GM12874 (cell line): ENCODE measurements around the gene ACTN4.

ENCODE experiments used
- TF ChIP-seq, protein P1 (sequence below): IDR thresholded peaks from 2 replicates; pipeline ENCODE4 v1.5.1; 2011; ENCODE audit warnings: low read depth, mild to moderate bottlenecking, control low read depth, low read length, moderate library complexity; ENCODE audit not compliant: insufficient read depth

The ACTN4 gene

DNA sequence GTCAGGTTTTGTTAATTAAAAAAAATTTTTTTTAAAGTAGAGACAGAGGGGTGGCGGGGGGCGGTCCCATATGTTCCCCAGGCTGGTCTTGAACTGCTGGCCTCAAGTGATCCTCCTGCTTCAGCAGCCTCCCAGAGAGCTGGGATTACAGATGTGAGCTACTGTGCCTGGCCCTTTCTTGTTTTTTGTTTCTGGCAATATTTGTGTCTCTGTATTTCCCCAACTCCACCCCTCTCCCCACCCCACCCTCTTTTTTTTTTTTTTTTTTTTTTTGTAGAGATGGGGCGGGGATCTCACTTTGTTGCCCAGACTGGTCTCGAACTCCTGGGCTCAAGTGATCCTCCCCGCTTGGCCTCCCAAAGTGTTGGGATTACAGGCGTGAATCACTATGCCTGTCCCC, 97.4 kb downstream of the ACTN4 start:
- TF ChIP-seq, protein P1, sequence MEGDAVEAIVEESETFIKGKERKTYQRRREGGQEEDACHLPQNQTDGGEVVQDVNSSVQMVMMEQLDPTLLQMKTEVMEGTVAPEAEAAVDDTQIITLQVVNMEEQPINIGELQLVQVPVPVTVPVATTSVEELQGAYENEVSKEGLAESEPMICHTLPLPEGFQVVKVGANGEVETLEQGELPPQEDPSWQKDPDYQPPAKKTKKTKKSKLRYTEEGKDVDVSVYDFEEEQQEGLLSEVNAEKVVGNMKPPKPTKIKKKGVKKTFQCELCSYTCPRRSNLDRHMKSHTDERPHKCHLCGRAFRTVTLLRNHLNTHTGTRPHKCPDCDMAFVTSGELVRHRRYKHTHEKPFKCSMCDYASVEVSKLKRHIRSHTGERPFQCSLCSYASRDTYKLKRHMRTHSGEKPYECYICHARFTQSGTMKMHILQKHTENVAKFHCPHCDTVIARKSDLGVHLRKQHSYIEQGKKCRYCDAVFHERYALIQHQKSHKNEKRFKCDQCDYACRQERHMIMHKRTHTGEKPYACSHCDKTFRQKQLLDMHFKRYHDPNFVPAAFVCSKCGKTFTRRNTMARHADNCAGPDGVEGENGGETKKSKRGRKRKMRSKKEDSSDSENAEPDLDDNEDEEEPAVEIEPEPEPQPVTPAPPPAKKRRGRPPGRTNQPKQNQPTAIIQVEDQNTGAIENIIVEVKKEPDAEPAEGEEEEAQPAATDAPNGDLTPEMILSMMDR, result no peak

DNA sequence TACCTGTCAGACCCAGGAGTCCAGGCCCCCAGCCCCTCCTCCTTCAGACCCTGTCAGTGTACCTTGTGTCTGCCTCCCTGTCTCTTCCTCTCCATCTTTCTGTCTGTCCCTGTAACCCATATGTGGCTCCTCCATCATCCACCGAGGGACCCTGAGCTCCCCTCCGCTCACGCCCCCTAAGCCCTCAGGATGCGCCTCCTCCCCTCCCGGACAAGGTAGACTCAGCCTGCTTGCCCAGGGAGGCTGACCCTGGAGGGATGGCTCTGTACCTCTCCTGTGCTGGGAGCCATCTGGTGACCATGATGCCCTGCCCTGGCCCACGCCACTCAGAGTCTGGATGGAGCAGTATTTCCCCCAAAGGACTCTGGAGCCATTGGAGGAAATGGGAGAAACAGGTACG, 97.9 kb downstream of the ACTN4 start:
- TF ChIP-seq, protein P1, result no peak

DNA sequence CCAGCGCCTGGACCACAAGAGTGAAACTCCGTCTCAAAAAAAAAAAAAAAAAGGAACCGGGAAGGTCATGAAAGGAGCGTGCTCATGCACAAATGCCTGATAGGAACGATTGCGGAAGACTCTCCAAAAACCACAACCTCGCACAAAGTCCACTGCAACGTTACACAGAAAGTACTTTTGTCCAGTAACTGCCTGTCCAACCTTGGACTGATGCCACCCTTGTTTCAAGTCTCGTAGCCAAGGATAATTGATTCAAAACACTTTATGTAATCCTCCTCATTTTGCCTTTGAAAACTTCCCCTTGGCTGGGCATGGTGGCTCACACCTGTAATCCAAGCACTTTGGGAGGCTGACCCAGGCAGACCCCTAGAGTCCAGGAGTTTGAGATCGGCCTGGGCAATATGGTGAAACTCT, 112.1 kb downstream of the ACTN4 start:
- TF ChIP-seq, protein P1, result no peak

DNA sequence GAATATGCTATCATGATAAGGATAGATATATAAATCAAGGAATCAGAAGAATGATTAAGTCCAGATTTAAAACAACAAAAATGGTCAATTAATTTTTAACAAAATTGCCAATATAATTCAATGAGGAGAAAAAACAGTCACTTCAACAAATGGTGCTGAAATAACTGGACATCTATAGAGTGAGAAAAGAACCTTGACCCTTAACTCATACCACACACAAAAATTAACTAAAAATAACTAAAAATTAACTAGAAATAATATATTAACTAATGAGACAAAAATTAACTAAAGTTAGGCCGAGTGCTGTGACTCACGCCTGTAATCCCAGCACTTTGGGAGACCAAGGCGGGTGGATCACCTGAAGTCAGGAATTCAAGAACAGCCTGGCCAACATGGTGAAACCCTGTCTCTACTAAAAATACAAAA, 116.4 kb downstream of the ACTN4 start:
- TF ChIP-seq, protein P1, result no peak

DNA sequence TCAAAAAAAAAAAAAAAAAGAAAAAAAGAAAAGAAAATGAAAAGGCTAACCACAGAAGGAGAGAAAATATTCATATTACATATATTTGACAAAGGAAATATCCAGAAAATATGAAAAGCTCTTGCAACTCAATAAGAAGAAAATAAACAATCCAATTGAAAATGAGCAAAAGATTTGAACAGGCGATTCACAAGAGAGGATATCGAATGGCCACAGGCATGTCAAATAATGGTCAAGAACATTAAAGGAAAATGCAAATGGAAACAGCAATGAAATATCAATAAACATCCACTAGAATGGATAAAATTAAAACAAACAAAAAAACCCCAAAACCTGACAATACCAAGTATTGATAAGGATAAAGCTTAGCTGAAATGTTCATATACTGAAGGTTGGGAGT, 117.8 kb downstream of the ACTN4 start:
- TF ChIP-seq, protein P1, result no peak

DNA sequence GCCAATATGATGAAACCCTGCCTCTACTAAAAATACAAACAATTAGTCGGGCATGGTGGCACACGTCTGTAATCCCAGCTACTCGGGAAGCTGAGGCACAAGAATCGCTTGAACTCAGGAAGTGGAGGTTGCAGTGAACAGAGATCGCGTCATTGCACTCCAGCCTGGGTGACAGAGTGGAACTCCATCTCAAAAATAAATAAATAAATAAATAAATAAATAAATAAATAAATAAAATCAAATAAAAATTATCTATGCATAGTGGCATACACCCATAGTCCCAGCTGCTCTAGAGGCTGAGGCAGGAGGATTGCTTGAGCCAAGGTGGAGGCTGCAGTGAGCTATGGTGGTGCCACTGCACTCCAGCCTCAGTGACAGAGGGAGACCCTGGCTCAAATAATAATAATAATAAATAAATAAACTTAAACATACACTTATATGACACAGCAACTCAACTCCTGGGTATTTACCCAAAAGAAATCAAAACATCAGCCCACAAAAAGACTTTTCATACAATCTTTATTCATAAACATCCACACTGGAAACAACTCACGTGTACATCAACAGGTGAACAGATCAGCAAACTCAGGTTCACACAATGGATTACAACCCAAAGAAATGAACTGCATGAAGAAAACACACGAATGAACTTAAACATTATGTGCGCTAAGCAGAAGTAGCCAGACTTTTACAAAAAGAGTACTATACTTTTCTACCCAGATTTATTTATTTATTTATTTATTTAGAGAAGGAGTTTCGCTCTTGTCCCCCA, 119.0 kb downstream of the ACTN4 start:
- TF ChIP-seq, protein P1, result no peak

DNA sequence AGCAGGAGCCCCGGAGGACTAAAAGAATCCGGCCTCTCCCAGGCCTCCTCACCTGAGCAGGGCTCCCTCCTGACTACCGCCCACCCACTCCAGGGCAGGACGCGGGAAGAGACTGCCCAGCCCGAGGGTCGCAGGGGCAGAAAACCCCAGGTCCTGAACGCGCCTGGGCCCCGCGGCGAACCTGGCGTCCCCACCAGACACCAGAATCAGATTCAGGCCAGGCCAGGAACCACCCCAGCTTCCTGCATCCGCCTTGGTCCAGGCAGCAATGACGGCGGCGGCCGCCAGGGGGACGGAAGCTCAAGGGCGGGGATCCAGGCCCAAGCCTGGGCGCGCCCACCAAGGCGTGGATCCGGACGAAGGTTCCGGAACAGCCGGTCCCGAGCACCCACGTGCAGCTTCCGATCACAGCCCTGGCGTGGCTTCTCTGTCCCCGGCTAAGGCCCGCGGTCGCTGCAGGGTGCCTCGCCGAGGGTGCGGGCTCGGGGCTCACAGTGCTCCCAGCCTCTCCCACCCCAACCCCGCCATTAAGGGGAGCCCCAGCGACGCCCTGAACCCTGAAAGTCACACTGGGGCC, 122.3 kb downstream of the ACTN4 start:
- TF ChIP-seq, protein P1, result peak; percentile 84
